ENCODE measurements around the gene TRMT61A. TPM values are rescaled to one million over a fixed set of nuclear protein-coding genes. Genes with fewer than 3 reads are reported as not detected.

Gene TRMT61A
- 5.6 TPM for total RNA-seq
- long read RNA-seq, transcript TRMT61A-202 (4 exons, 3,229 nt): major isoform, 7 of 22 reads
- long read RNA-seq, partial matches to known transcripts: 14 of 22 reads
- long read RNA-seq, other reads (novel, unspliced or antisense): 0 of 22 reads

DNA sequence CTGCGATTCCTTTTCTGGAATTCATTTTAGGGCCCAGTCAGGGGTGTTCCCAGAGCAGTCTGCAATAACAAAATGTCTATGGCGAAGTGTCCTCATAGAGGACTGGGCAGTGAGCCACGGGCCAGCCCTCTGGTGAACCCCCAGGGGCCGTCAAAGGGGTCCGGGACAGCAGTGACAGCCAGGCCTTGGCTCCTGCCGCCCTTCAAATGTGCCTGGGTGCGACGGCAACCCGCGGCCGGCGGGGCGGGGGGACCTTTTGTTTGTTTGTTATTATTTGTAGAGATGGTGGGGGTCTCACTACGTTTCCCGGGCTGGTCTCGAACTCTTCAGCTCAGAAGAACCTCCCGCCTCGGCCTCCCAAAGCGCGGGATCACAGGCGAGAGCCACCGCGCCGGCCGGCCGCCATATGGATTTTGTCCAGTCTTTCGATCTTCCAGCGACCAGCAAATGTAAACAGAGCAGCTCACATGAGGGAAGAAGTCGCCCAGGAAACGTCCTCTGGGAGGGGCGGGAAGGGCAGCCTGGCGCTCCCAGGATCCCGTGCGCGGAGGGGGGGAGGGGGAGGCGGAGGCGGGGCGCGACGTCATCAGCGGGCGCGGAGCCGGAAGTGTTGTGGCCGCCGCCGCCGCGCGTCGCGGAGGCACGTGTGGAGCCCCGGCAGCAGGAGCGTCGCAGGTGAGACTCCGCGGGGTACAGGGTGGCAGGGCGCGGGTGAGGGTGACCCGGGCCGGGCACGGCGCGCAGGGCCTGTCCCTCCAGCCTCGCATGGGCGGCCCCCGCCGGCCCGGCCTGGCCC is at the start of gene TRMT61A:
TRMT61A (plus strand) TSS at position 610 of the 796 bp plus-strand sequence. CDS start 783 bp downstream, outside the sequence.
- peak; percentile 91 for ATAC-seq
- intact Hi-C loops (cut with DNase I): no loop called here
- DNase-seq (ENCODE audit: missing footprints): peak; percentile 94

DNA sequence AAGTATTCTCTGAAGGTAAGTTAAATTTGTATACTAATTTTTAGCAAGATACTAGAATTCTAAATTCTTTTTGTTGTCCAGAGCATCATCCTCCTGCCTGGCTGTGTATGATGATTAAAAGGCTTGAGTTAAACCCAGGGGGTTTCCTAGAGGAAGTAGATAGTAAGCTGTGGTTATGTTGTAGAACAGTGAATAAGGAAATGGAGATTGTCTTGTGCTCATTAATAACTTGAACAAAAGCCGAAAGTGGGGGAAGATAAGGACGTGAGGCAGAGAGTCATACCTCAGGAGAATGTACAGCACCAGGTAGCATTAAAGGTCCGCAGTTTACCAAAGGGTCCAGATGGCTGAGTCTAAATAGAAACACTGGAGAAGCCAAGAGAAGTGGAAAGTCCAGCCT is 48.4 kb upstream of the TRMT61A start:
- ATAC-seq (no peak), DNase-seq (ENCODE audit: missing footprints) (no peak)
- intact Hi-C loops (cut with DNase I): no loop called here

DNA sequence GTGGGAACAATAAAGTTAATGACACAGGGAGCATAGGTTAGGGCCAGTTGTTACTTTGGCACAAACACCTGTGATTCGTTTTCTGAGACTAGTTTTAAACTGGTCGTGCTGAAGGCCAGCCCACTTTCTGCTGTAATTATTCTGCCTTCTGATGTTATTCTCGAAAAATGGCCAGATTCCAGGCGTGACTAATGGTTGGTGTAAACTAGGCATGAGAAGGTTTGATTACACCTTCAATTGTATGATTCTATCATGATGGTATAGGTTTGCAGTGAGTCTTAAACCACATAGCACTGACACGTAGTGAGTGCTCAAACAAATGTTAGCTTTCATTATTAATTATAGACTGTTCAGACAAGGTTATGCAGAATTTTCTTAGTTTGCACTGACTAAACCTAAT is 45.4 kb upstream of the TRMT61A start:
- DNase-seq (ENCODE audit: missing footprints): no peak
- intact Hi-C loops (cut with DNase I): no loop called here

DNA sequence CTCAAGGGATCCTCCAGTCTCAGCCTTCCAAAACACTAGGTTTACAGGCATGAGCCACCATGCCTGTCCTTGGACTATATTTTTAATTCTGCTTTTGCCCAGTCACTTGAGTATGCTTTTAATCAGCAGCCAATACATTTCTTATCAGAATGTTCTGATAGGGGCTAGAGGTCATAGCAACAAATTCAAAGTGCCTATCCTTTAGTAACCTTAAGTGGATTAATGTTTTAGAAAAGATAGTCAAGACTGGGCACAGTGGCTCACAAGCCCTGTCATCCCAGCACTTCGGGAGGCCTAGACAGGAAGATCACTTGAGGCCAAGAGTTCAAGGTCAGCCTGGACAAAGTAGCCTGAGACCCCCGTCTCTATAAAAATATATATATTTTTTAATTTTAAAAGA is 43.5 kb upstream of the TRMT61A start:
- no peak for ATAC-seq

More for the DNA sequence above, 45.4 kb upstream of the TRMT61A start:
- ATAC-seq: no peak

DNA sequence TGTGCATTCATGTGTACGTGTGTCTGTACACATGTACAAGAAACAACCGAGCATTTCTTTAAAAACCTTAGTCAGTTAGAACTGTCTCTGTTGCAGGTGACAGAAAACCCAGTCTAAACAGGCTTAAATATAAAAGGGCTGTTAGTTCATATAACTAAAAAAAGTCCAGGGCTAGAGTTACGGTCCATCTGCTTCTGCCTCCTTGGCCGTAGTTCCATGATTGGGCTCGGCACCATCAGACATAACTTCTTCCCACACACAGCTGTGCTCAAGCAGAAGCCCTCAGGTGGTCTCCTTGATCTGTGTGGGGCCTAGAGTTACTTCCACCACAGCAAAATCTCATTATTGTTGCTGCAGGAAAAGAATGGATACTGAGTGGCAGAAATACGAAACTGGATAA is 40.9 kb upstream of the TRMT61A start:
- intact Hi-C loops (cut with DNase I): no loop called here
- ATAC-seq (no peak), DNase-seq (ENCODE audit: missing footprints) (no peak)

More for the DNA sequence above, 43.5 kb upstream of the TRMT61A start:
- intact Hi-C loops (cut with DNase I): no loop called here
- DNase-seq (ENCODE audit: missing footprints): no peak

DNA sequence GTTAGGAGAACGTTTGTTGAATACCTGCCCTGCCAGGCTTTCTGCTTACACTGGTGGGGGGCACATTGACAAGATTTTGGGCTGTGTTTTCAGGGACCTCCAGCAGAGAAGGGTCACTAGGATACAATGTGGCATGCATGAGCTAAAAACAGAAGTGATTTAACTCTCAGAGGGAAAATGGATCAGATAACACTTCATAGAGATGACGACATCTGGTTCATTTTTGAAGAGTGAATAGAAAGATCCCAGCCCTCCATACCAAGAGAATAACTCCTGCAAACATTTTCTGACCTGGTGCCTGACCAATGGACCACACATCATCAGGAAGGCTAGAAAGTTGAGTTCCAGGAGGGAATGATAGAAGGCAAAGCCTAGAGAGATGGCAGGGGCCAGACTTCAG is 40.0 kb upstream of the TRMT61A start:
- ATAC-seq (no peak), DNase-seq (ENCODE audit: missing footprints) (no peak)
- intact Hi-C loops (cut with DNase I): no loop called here

DNA sequence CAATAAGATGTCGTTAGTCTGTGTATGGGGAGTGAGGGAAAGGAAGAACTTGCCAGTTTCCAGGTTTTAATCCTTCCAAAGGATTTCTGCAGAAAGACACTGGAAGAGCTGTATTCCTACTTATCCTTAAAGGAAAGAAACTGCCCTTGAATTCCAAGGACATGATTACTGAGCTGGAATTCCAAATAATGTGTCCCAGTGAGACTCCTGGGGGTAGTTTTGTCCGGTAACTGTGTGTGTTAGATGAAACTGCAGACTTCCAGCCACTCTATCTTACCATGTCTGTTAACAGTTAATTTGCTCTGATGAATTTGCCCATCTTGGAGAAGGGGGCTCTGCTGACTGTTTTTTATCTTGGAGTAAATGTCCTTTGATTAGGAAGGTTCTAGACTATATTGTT is 39.4 kb upstream of the TRMT61A start:
- no peak for DNase-seq (ENCODE audit: missing footprints)
- no peak for ATAC-seq
- intact Hi-C loops (cut with DNase I): no loop called here

DNA sequence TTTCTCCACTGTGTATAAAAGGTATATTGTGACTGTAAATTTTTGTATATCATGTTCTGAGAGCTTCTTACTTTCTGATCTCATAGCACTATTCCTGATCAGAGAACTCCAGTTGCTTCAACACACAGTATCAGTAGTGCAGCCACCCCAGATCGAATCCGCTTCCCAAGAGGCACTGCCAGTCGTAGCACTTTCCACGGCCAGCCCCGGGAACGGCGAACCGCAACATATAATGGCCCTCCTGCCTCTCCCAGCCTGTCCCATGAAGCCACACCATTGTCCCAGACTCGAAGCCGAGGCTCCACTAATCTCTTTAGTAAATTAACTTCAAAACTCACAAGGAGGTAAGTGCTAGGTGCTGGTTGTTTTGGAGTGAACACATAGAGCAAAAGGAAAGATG is 37.3 kb upstream of the TRMT61A start:
- ATAC-seq: no peak
- no peak for DNase-seq (ENCODE audit: missing footprints)
- intact Hi-C loops (cut with DNase I): no loop called here

DNA sequence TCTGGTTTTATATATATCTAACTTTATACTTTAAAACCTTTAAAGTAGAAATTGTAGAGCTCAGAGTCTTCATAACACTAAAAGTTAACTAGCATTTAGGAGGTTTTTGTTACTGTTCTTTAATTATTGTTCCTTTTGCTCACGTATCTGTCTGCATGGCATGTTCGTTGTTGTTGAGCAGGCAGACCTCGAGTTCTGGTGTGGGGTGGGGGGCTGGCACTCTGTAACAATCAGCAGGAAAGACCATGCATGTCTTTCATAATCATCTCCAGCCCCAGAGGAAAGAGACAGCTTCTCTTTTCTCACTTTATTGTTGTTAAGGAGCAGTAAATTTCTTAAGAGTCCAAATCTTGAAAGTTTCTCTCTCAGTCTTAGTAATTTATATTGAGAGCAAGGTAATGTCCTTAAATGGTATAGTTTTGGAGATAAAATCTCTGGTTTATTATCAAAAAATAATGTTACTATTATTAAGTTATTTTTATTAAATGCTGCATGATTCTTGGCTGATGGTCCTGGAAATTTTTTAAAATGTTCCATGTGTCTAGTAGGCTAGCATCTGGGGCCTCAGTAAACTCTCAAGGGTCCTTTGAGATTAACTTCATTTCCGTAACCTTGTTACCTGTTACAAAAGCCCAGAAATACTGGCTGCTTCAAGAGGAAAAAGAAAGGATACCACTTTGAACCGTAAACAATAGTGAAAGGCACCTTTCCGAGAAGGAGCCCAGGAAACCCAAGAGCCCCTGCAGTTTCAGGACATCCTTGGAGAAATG is 36.7 kb upstream of the TRMT61A start:
- no peak for DNase-seq (ENCODE audit: missing footprints)
- intact Hi-C loops (cut with DNase I): no loop called here
- ATAC-seq: no peak

DNA sequence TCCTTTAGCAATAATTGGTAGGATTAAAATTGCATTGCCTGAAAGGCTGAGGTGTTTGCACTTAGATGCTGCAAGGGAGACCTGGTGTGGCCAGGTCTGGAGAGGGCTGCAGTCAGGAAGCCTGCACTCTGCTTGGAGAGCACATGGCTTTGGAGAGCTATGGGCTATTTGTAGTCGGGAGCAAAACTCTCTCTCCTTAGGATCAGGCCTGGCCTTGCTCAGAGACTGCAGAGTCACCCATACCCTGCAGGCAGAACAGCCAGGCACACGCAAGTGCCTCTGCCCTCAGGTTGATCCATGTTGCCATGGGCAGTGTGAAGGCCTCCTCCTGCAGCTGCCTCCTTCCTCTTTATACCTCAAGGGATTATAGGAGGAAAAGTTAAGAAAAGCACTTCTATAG is 33.1 kb upstream of the TRMT61A start:
- intact Hi-C loops (cut with DNase I): no loop called here
- no peak for DNase-seq (ENCODE audit: missing footprints)
- ATAC-seq: peak; percentile 30

DNA sequence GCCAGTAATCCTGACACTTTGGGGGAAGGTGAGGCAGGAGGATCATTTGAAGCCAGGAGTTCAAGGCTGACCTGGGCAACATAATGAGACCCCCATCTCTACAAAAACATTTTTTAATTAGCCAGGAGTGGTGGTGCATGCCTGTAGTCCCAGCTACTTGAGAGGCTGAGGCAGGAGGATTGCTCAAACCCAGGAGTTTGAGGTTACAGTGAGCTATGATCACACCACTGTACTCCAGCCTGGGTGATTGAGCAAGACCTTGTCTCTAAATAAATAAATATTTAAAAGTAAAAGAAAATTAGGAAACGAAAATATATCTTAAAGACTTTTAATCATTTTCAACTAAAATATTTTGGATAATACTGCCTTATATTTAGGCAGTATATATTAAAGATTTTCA is 32.2 kb upstream of the TRMT61A start:
- no peak for ATAC-seq
- intact Hi-C loops (cut with DNase I): no loop called here
- no peak for DNase-seq (ENCODE audit: missing footprints)

DNA sequence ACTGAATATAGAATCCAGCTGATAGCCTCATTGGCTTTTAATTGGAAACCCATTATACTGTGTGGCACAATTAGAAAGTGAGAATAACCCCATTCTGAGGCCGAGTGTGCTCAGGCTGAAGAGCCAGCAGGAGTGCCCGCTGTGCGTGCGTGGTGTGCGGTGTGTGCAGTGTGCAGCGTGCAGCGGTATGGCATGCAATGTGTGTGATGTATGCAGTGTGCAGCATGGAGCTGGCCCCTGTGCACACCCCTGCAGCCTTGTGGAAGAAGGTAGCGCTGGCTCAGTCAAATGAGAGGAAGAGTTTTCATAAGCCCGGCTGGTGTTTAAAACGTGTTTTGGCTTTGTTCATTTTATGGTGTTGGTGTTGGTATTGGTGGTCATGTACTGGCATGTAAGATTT is 29.3 kb upstream of the TRMT61A start:
- intact Hi-C loops (cut with DNase I): loop anchor here (1.0 kb wide), 1 partner anchor 47 kb away; no protein-coding TSS in a partner anchor
- no peak for ATAC-seq
- no peak for DNase-seq (ENCODE audit: missing footprints)

DNA sequence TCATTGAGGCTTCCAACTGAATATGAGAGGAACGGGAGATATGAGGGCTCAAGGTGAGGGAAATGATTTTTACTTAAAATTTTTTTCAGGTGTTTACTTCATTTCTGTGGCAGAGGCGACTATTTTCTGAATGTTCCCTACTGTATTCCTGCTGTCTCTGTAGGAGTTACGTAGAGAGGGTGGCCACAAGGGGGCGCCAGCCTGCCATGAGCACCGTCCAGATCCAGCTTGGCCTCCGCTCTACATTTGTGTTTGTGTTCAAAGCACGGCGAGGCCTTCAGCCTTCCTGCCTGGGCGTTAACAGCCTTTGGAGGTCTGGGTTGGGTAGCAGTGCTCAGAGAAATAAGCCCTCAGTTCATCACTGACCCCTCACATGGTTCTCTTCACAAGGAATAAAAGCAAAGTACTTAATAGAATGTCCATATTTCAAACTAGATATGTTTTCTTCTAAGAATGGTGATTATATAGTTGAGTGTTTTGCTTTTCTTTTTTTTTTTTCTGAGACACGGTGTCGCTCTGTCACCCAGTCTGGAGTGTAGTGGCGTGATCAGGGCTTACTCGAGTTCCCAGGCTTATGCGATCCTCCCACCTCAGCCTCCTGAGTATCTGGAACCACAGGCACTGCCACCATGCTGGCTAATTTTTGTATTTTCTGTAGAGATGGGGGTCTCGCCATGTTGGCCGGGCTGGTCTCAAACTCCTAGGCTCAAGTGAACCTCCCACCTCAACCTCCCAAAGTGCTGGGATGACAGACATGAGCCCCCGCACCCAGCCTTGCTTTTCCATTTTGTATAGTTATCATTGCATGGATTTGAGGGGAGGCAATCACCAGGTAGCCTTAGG is 28.6 kb upstream of the TRMT61A start:
- DNase-seq (ENCODE audit: missing footprints) (peak; percentile 94), ATAC-seq (peak; percentile 88)
- intact Hi-C loops (cut with DNase I): loop anchor here (1.0 kb wide), 1 partner anchor 46 kb away; no protein-coding TSS in a partner anchor

DNA sequence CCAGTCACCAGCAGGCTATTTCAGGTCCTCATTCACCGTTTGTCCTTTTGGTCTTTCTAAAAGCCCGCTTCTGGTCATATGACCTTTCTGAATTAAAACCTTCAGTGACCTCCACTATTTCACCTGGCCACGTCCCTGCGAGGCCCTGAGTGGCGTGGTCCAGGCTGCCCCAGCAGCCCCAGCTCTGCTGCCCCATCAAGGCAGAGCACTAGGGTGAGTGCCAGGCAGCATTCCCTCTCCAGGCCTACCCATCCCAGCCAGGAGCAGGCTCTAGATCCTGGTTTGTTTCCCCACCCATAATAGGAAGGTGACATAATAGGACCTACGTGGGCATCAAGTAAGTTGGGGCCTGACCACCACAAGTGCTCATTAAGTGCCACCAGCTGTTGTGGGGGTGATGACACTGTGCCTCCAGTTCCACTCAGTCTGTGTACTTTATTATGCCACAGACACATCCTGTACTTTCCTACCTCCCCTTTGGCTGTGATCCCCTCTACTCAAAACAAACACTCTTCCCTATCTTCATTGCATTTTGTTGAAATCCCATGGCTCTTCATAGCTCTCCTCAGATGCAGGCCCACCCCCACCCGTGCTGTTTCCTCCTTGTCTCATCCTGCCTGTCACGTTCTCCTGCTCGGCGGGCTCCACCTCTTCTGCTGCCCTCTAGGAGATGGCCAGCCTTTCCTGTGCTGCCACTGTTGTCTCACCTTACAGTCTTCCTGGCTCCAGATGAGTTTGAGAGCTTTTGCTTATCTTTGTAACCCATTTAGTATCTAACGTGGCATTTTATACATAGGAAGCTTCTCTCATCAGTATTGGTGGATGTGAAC is 27.7 kb upstream of the TRMT61A start:
- intact Hi-C loops (cut with DNase I): no loop called here
- ATAC-seq (no peak), DNase-seq (ENCODE audit: missing footprints) (no peak)

DNA sequence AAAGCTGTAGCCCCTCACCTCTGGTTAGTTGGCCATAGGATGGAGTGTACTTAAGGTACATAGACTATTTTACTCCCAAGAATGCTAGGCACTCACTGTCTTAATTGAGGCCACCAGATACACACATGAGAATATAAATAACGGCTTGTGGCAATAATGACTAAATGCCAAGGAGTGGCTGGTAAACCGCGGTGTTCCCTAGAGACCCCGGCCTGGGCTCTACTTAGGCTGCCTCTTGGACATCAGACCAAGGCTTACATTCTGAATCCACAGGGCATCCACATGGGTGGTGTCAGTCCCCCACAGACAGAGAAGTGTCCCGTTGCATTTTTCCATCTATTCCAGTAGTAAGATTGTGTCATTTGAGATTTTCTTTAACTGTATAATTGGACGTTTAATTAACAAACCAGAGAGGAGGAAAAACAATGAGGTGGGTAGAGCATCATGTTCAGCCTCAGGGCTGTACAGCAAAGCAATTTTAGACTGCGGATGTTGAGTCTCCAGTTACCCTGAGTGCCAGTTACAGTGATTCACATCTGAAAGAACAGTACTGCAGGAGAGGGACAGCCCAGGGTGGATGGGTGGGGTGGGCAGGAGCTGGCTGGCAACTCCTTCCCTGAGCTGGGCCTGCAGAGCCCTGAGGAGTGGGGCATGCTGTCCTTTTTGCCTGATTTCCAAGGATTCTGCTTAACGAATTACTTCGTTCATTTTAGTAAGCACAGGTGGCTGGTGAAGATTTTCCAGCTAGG is 26.9 kb upstream of the TRMT61A start:
- no peak for ATAC-seq
- DNase-seq (ENCODE audit: missing footprints): no peak
- intact Hi-C loops (cut with DNase I): no loop called here

DNA sequence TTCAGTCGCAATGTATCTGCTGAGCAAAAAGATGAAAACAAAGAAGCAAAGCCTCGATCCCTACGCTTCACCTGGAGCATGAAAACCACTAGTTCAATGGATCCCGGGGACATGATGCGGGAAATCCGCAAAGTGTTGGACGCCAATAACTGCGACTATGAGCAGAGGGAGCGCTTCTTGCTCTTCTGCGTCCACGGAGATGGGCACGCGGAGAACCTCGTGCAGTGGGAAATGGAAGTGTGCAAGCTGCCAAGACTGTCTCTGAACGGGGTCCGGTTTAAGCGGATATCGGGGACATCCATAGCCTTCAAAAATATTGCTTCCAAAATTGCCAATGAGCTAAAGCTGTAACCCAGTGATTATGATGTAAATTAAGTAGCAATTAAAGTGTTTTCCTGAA is 26.1 kb upstream of the TRMT61A start:
- intact Hi-C loops (cut with DNase I): no loop called here
- ATAC-seq (no peak), DNase-seq (ENCODE audit: missing footprints) (no peak)

DNA sequence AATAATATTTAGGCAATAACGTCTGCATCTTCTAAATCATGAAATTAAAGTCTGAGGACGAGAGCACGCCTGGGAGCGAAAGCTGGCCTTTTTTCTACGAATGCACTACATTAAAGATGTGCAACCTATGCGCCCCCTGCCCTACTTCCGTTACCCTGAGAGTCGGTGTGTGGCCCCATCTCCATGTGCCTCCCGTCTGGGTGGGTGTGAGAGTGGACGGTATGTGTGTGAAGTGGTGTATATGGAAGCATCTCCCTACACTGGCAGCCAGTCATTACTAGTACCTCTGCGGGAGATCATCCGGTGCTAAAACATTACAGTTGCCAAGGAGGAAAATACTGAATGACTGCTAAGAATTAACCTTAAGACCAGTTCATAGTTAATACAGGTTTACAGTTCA is 25.7 kb upstream of the TRMT61A start:
- ATAC-seq (no peak), DNase-seq (ENCODE audit: missing footprints) (no peak)
- intact Hi-C loops (cut with DNase I): no loop called here
